GM20000 (cell line): ENCODE results near the gene MPPED2.

Source experiments
- DNase-seq: peaks from one replicate; pipeline ENCODE4 v3.0.0; 2012; ENCODE audit warnings: low spot score
- TF ChIP-seq, protein P1 (sequence below): IDR thresholded peaks from 2 replicates; pipeline ENCODE4 v1.5.1; 2012; ENCODE audit warnings: mild to moderate bottlenecking, control low read depth; ENCODE audit errors: extremely low read depth, missing control alignments

MPPED2 gene

DNA sequence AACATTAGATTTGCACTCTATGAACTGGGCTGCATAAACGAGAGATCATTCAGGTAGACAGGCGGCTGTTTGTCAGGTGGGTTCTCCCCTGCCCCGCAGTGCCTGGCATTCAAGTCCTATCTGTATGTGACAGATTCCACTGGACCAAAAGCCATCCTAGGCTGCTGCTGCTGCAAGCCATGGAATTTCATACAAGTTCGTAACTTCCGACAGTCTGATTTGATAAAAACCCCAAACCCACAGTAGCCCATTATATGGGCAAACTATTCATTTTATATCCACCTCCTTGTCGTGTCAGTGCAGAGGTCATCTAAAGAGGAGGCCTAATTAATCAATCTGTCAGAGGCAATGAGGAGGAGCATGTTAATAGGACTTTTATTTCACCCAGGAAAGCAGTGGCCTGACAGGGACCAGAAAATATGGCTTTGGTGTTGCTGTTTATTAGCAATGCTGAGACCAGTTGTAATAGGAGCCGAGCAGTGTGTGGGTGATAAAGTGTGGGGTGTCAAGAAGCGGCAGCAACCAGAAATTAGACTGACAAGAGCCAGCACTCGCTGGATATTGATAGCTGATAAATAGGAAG, 139.0 kb downstream of the MPPED2 start:
- DNase-seq = no peak
- TF ChIP-seq, protein P1, sequence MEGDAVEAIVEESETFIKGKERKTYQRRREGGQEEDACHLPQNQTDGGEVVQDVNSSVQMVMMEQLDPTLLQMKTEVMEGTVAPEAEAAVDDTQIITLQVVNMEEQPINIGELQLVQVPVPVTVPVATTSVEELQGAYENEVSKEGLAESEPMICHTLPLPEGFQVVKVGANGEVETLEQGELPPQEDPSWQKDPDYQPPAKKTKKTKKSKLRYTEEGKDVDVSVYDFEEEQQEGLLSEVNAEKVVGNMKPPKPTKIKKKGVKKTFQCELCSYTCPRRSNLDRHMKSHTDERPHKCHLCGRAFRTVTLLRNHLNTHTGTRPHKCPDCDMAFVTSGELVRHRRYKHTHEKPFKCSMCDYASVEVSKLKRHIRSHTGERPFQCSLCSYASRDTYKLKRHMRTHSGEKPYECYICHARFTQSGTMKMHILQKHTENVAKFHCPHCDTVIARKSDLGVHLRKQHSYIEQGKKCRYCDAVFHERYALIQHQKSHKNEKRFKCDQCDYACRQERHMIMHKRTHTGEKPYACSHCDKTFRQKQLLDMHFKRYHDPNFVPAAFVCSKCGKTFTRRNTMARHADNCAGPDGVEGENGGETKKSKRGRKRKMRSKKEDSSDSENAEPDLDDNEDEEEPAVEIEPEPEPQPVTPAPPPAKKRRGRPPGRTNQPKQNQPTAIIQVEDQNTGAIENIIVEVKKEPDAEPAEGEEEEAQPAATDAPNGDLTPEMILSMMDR = no peak

DNA sequence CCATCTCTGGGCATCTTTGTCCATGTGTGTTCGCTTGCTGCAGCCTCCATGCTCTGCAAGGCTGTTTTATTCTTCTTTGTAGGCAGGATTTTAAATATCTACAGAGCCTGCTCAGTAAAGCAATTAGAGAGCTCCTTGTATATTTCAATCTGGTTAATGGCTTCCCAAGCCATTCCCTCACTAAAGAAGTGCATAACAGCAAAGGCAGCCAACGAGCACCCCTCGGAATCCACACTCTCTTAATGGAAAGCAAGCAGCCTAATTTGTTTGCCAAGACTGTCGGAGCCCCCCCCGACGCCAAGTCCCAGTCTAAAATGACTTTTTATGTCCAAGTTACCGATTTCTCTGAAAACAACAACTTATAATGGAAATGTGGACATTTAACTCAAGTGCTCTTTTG, 139.6 kb downstream of the MPPED2 start:
- DNase-seq = no peak
- TF ChIP-seq, protein P1 = no peak

DNA sequence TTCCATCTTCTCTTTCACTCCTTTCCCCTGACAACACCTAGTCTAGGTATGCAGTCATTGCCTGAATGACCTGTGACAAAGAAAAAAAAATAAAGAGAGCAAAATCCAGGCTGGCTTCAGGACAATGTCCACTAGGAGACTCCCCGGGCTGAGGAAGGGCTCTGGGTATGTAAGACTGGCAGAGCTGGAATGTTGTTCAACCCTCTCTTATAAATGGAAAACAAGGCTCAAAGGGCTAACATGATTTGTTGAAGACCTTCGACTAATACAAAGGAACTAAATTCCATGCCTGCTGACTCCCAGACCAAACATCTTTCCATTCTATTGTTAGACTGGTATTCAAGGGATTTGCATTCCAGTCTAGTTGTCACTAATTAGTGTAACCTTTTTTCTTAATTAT, 141.1 kb downstream of the MPPED2 start:
- DNase-seq = no peak
- TF ChIP-seq, protein P1 = no peak

DNA sequence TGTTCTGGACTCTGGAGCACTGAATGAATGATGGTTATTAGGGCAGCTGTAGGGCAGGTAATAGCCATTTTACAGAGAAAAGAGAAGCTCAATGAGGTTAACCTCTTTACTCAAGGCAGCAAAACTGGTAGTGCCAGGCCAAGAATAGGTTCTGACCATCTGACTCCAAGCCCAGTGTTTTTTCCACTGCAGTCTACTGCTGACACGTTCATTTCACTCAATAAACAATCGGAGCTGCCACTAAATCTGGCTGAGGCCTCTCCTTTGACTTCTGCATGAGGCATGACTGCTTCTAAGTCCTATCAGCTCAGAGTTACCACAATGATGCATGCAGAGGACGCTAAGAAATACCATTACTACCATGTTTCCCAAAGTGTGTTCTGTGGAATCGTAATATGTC, 145.6 kb downstream of the MPPED2 start:
- TF ChIP-seq, protein P1 = no peak
- DNase-seq = no peak

DNA sequence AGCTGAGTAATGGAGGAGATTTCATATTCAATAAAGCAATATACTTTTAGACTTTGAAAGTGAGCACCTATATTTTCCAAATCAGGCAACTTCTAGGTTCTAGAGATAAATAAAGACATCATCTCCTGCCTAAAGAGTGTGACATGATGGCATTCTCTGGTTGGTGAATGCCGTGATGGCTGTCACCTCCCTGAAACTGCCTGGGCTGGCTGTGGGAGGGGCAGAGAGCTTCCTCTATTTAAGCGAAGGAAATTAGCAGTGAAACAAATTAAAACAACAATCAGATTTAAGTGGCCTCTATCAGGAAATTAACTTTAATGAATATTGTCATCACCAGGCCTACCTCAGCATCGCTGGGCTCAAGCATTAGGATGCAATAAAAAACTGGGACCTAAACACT, 149.4 kb downstream of the MPPED2 start:
- no peak for DNase-seq
- TF ChIP-seq, protein P1 = no peak

DNA sequence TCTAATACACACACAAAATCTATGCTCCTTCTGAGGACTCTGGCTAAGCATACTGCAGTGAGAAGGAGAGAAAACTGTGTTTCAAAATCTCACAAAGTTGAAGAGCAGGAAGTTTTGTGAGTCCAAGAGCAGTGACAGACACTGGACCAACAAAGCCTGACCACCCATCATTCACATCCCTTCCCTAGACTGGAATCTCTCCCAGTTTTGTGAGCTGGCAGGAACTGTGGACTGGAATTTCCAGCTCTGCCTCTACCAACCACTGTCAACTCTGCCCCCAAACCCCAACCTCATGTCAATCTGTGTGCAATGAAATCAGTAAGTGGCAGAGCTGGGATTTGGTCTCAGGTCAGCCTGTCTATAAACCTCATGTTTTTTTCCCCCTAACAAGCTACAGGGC, 150.7 kb downstream of the MPPED2 start:
- TF ChIP-seq, protein P1 = no peak
- no peak for DNase-seq

DNA sequence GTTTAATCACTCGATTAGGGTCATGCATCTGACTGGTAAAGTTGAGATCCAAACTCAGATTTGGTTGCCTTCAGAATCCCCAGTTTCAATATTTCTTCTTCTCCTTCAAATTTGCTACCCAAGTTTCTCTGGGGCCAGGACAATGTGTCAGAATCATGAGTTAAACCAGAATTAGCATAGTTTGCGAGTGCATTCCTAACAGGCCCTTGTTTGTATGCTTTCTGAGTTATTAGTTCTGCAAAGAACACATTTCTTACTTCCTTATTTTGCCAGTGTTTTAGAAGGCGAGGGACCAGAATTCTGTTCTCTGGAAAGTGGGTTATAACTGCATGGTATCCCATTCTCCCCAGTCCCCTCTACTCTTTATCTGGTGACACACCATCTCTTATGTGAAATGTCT, 151.3 kb downstream of the MPPED2 start:
- TF ChIP-seq, protein P1 = no peak
- no peak for DNase-seq
